ENCODE data around the gene KHDC1L. TPM values are rescaled to one million over a fixed set of nuclear protein-coding genes. Genes with fewer than 3 reads are reported as not detected.
"Not testable (repeated sequence)": the region's sequence is repeated elsewhere in the genome, so short reads cannot be mapped to it uniquely, and the experiment has no call there.

The KHDC1L gene
- polyA plus RNA-seq, 3 donors from 2014 or later, result 0.77 TPM; not detected in 2

GRCh38 chr6:73236144-73236750, 11.0 kb upstream of the KHDC1L start:
- Mint-ChIP-seq H3K27me3 (ENCODE audit: low read depth in 3 of 3) (peaks cover 0 to 2% (median 0%) of the 10 kb centered on the region in 3 donors), H3K9me3 (no peaks in the 10 kb centered on the region), H3K36me3 (no peaks in the 10 kb centered on the region), H3K4me1 (no peaks in the 10 kb centered on the region), H3K27ac (no peak overlapping the region), H3K4me3 (no peak overlapping the region)
- no peak for DNase-seq

- Mint-ChIP-seq H3K9me3 (no peaks in the 10 kb centered on the region), H3K4me3 (no peak overlapping the region), H3K27me3 (ENCODE audit: low read depth in 3 of 3) (peaks cover 0 to 2% (median 0%) of the 10 kb centered on the region in 3 donors), H3K36me3 (no peaks in the 10 kb centered on the region), H3K27ac (no peak overlapping the region), H3K4me1 (no peaks in the 10 kb centered on the region)
- DNase-seq, result no peak
Observed at GRCh38 chr6:73234733-73235132, 9.4 kb upstream of the KHDC1L start.

GRCh38 chr6:73233971-73234370, 8.7 kb upstream of the KHDC1L start:
- not testable (repeated sequence) for H3K4me1 Mint-ChIP-seq; DNase-seq; H3K9me3 Mint-ChIP-seq; H3K36me3 Mint-ChIP-seq; H3K27me3 Mint-ChIP-seq (ENCODE audit: low read depth in 3 of 3); H3K27ac Mint-ChIP-seq; H3K4me3 Mint-ChIP-seq

GRCh38 chr6:73233048-73233447, 7.8 kb upstream of the KHDC1L start:
- H3K27me3 Mint-ChIP-seq (ENCODE audit: low read depth in 3 of 3), result peaks cover 0 to 2% (median 0%) of the 10 kb centered on the region in 3 donors
- no peaks in the 10 kb centered on the region for H3K9me3 Mint-ChIP-seq
- H3K4me3 Mint-ChIP-seq, result no peak overlapping the region
- no peaks in the 10 kb centered on the region for H3K4me1 Mint-ChIP-seq
- no peak overlapping the region for H3K27ac Mint-ChIP-seq
- DNase-seq, result no peak
- no peaks in the 10 kb centered on the region for H3K36me3 Mint-ChIP-seq

GRCh38 chr6:73231986-73232391, 6.7 kb upstream of the KHDC1L start:
- Mint-ChIP-seq H3K9me3 (no peaks in the 10 kb centered on the region), H3K27ac (no peak overlapping the region), H3K4me3 (no peak overlapping the region), H3K36me3 (no peaks in the 10 kb centered on the region), H3K27me3 (ENCODE audit: low read depth in 3 of 3) (peaks cover 0 to 2% (median 0%) of the 10 kb centered on the region in 3 donors), H3K4me1 (no peaks in the 10 kb centered on the region)
- no peak for DNase-seq

- no peak overlapping the region for H3K4me3 Mint-ChIP-seq
- no peak overlapping the region for H3K27ac Mint-ChIP-seq
- DNase-seq, result no peak
- no peaks in the 10 kb centered on the region for H3K27me3 Mint-ChIP-seq (ENCODE audit: low read depth in 3 of 3)
- H3K36me3 Mint-ChIP-seq, result no peaks in the 10 kb centered on the region
- no peaks in the 10 kb centered on the region for H3K4me1 Mint-ChIP-seq
- H3K9me3 Mint-ChIP-seq, result no peaks in the 10 kb centered on the region
Observed at GRCh38 chr6:73227606-73228255, 2.4 kb upstream of the KHDC1L start.

- peaks cover 0 to 6% (median 0%) of the 10 kb centered on the region in 3 donors for H3K27me3 Mint-ChIP-seq (ENCODE audit: low read depth in 3 of 3)
- no peaks in the 10 kb centered on the region for H3K9me3 Mint-ChIP-seq
- H3K36me3 Mint-ChIP-seq, result no peaks in the 10 kb centered on the region
- no peak overlapping the region for H3K4me3 Mint-ChIP-seq
- DNase-seq, result no peak
- no peaks in the 10 kb centered on the region for H3K4me1 Mint-ChIP-seq
- H3K27ac Mint-ChIP-seq, result no peak overlapping the region
Observed at GRCh38 chr6:73216859-73217258, 8.4 kb downstream of the KHDC1L start.

GRCh38 chr6:73209117-73209516, 16.2 kb downstream of the KHDC1L start:
- Mint-ChIP-seq H3K4me3 (no peak overlapping the region), H3K27me3 (ENCODE audit: low read depth in 3 of 3) (peaks cover 0 to 2% (median 2%) of the 10 kb centered on the region in 3 donors), H3K36me3 (no peaks in the 10 kb centered on the region), H3K4me1 (no peaks in the 10 kb centered on the region), H3K9me3 (no peaks in the 10 kb centered on the region), H3K27ac (no peak overlapping the region)
- DNase-seq, result no peak

GRCh38 chr6:73207221-73207837, 18.0 kb downstream of the KHDC1L start:
- Mint-ChIP-seq H3K36me3 (no peaks in the 10 kb centered on the region), H3K9me3 (no peaks in the 10 kb centered on the region), H3K27me3 (ENCODE audit: low read depth in 3 of 3) (peaks cover 0 to 2% (median 2%) of the 10 kb centered on the region in 3 donors), H3K4me1 (no peaks in the 10 kb centered on the region), H3K27ac (no peak overlapping the region), H3K4me3 (no peak overlapping the region)
- DNase-seq, result no peak

GRCh38 chr6:73204252-73204651, 21.0 kb downstream of the KHDC1L start:
- H3K36me3 Mint-ChIP-seq, result no peaks in the 10 kb centered on the region

GRCh38 chr6:73203098-73203497, 22.2 kb downstream of the KHDC1L start:
- H3K27ac Mint-ChIP-seq, result no peak overlapping the region
- no peaks in the 10 kb centered on the region for H3K9me3 Mint-ChIP-seq
- no peak for DNase-seq
- H3K4me1 Mint-ChIP-seq, result no peaks in the 10 kb centered on the region
- H3K27me3 Mint-ChIP-seq (ENCODE audit: low read depth in 3 of 3), result peaks cover 0 to 3% (median 2%) of the 10 kb centered on the region in 3 donors
- no peak overlapping the region for H3K4me3 Mint-ChIP-seq
- H3K36me3 Mint-ChIP-seq, result no peaks in the 10 kb centered on the region

More at GRCh38 chr6:73204252-73204651, 21.0 kb downstream of the KHDC1L start:
- H3K9me3 Mint-ChIP-seq, result no peaks in the 10 kb centered on the region
- no peaks in the 10 kb centered on the region for H3K4me1 Mint-ChIP-seq
- no peak for DNase-seq
- no peak overlapping the region for H3K27ac Mint-ChIP-seq
- peaks cover 0 to 3% (median 2%) of the 10 kb centered on the region in 3 donors for H3K27me3 Mint-ChIP-seq (ENCODE audit: low read depth in 3 of 3)
- no peak overlapping the region for H3K4me3 Mint-ChIP-seq

- H3K27me3 Mint-ChIP-seq (ENCODE audit: low read depth in 3 of 3), result peaks cover 2 to 4% (median 2%) of the 10 kb centered on the region in 3 donors
- H3K4me3 Mint-ChIP-seq, result no peak overlapping the region
- peaks cover 0 to 8% (median 0%) of the 10 kb centered on the region in 3 donors for H3K36me3 Mint-ChIP-seq
- H3K9me3 Mint-ChIP-seq, result no peaks in the 10 kb centered on the region
- no peaks in the 10 kb centered on the region for H3K4me1 Mint-ChIP-seq
- DNase-seq, result no peak
- H3K27ac Mint-ChIP-seq, result no peak overlapping the region
Observed at GRCh38 chr6:73200735-73201134, 24.6 kb downstream of the KHDC1L start.

- Mint-ChIP-seq H3K9me3 (no peaks in the 10 kb centered on the region), H3K4me1 (no peaks in the 10 kb centered on the region)
Observed at GRCh38 chr6:73200247-73200646, 25.0 kb downstream of the KHDC1L start.

GRCh38 chr6:73194744-73195143, 30.6 kb downstream of the KHDC1L start:
- H3K27me3 Mint-ChIP-seq (ENCODE audit: low read depth in 3 of 3), result peaks cover 1 to 2% (median 2%) of the 10 kb centered on the region in 3 donors
- peaks cover 0 to 10% (median 8%) of the 10 kb centered on the region in 3 donors for H3K36me3 Mint-ChIP-seq
- no peak overlapping the region for H3K27ac Mint-ChIP-seq
- no peak overlapping the region for H3K4me3 Mint-ChIP-seq
- H3K4me1 Mint-ChIP-seq, result no peaks in the 10 kb centered on the region
- no peak for DNase-seq
- H3K9me3 Mint-ChIP-seq, result no peaks in the 10 kb centered on the region

More at GRCh38 chr6:73200247-73200646, 25.0 kb downstream of the KHDC1L start:
- DNase-seq, result no peak
- no peak overlapping the region for H3K27ac Mint-ChIP-seq
- H3K27me3 Mint-ChIP-seq (ENCODE audit: low read depth in 3 of 3), result peaks cover 0 to 4% (median 2%) of the 10 kb centered on the region in 3 donors
- peaks cover 0 to 8% (median under 1%) of the 10 kb centered on the region in 3 donors for H3K36me3 Mint-ChIP-seq
- H3K4me3 Mint-ChIP-seq, result no peak overlapping the region

Data from immature natural killer cell (primary cell).